Measurements from ENCODE around the gene RHOB. TPM values are rescaled to one million over a fixed set of nuclear protein-coding genes. Genes with fewer than 3 reads are reported as not detected.
"Not testable (repeated sequence)": the region's sequence is repeated elsewhere in the genome, so short reads cannot be mapped to it uniquely, and the experiment has no call there.

Gene RHOB
- total RNA-seq, 2 donors from 2014 or later, result 805 to 1,722 TPM

- H3K4me1 ChIP-seq (ENCODE audit: control insufficient read depth in 1 of 2, low read depth in 2 of 2), result peaks cover 0 to 18% of the 10 kb centered on the region in 2 donors
Observed at GRCh38 chr2:20456116-20456571, 9.3 kb downstream of the RHOB start.

GRCh38 chr2:20456636-20457426 lies 10.0 kb downstream of the RHOB start:
- ATAC-seq (ENCODE audit: insufficient number of reproducible peaks, low FRiP score, low read depth), result no peak
- DNase-seq (ENCODE audit: low spot score), result no peak
- Histone ChIP-seq H3K9me3 (no peaks in the 10 kb centered on the region), H3K27ac (peak overlapping the region; percentile 53 to 60), H3K4me3 (no peak overlapping the region), H3K36me3 (no peaks in the 10 kb centered on the region), H3K4me1 (ENCODE audit: control insufficient read depth in 1 of 2, low read depth in 2 of 2) (peaks cover 0 to 11% of the 10 kb centered on the region in 2 donors), H3K27me3 (replicated peaks; ENCODE audit: insufficient read depth) (no peaks in the 10 kb centered on the region)
- TF ChIP-seq CTCF (IDR thresholded peaks at IDR 0.05), result no peak

More at GRCh38 chr2:20456116-20456571, 9.3 kb downstream of the RHOB start:
- TF ChIP-seq CTCF (IDR thresholded peaks at IDR 0.05), result no peak
- Histone ChIP-seq H3K27me3 (replicated peaks; ENCODE audit: insufficient read depth) (no peaks in the 10 kb centered on the region), H3K27ac (peak overlapping the region; percentile 53 to 60), H3K36me3 (no peaks in the 10 kb centered on the region), H3K4me3 (no peak overlapping the region), H3K9me3 (no peaks in the 10 kb centered on the region)
- DNase-seq (ENCODE audit: low spot score), result no peak
- ATAC-seq (ENCODE audit: insufficient number of reproducible peaks, low FRiP score, low read depth), result no peak

GRCh38 chr2:20457661-20458630 lies 11.1 kb downstream of the RHOB start:
- peaks cover 0 to 7% of the 10 kb centered on the region in 2 donors for H3K4me1 ChIP-seq (ENCODE audit: control insufficient read depth in 1 of 2, low read depth in 2 of 2)
- no peaks in the 10 kb centered on the region for H3K9me3 ChIP-seq
- DNase-seq (ENCODE audit: low spot score), result no peak
- no peaks in the 10 kb centered on the region for H3K36me3 ChIP-seq
- peak overlapping the region in 1 of 2 donors; percentile 53 for H3K27ac ChIP-seq
- TF ChIP-seq CTCF (IDR thresholded peaks at IDR 0.05), result no peak
- H3K27me3 ChIP-seq (replicated peaks; ENCODE audit: insufficient read depth), result no peaks in the 10 kb centered on the region
- H3K4me3 ChIP-seq, result no peak overlapping the region
- no peak for ATAC-seq (ENCODE audit: insufficient number of reproducible peaks, low FRiP score, low read depth)

- H3K27ac ChIP-seq; H3K4me1 ChIP-seq (ENCODE audit: control insufficient read depth in 1 of 2, low read depth in 2 of 2); H3K27me3 ChIP-seq (replicated peaks; ENCODE audit: insufficient read depth); H3K9me3 ChIP-seq; H3K36me3 ChIP-seq; H3K4me3 ChIP-seq; DNase-seq (ENCODE audit: low spot score); ATAC-seq (ENCODE audit: insufficient number of reproducible peaks, low FRiP score, low read depth): not testable (repeated sequence)
Observed at GRCh38 chr2:20458737-20459484, 12.0 kb downstream of the RHOB start.

GRCh38 chr2:20465716-20466394 lies 19.0 kb downstream of the RHOB start:
- ATAC-seq (ENCODE audit: insufficient number of reproducible peaks, low FRiP score, low read depth) (no peak), DNase-seq (ENCODE audit: low spot score) (no peak)
- Histone ChIP-seq H3K36me3 (no peaks in the 10 kb centered on the region), H3K9me3 (no peaks in the 10 kb centered on the region), H3K4me1 (ENCODE audit: control insufficient read depth in 1 of 2, low read depth in 2 of 2) (peaks cover 0 to 6% of the 10 kb centered on the region in 2 donors), H3K4me3 (no peak overlapping the region), H3K27me3 (replicated peaks; ENCODE audit: insufficient read depth) (no peaks in the 10 kb centered on the region), H3K27ac (no peak overlapping the region)
- no peak for TF ChIP-seq CTCF (IDR thresholded peaks at IDR 0.05)

Data from thoracic aorta (tissue), 2 donors.